GM19023 (cell line): Measurements from ENCODE around the gene DFFB.

Experiments used
- ATAC-seq: cut with Tn5 transposase; IDR thresholded peaks from one replicate; pipeline ENCODE4 v1.9.1; 2021; ENCODE audit warnings: mild to moderate bottlenecking, moderate library complexity; ENCODE audit not compliant: unreplicated experiment

DFFB gene

DNA sequence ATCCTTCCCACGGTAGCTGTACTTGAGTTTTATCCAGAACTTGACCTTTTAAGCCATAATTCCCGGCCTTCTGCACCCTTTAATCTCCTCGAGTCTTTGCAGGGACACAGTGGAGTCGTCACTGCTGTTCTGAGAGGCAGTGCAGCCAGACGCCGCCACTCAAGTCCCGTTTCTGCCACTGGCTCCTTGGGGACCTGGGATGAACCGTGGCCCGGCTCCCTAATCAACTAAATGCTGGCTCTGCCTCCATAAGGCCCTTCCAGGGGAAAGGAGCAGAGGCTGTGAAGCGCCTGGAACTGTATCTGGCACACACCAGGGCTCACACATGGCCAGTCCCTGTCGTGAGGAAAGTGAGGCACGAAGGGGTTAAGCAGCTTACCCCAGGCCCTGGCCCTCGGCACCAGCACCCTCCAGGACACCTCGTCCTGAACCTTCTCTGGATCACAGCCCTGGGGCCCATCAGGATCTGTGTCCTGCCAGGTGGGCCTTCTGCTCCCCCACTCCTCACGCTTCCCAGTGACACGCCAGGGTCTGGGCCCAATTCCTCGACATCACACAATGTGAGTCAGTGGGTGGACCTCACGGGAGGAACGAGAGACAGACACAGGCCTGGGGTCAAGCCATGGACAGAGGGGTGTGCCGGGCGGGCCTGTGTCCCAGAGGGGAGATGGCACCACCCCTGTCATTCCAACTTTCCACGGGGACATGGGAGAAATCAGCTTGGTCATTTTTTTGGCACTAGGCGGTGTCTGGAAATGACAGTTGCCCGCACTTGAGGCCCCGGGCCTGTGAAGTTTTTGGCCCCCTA is 66.3 kb downstream of the DFFB start:
- ATAC-seq = no peak

DNA sequence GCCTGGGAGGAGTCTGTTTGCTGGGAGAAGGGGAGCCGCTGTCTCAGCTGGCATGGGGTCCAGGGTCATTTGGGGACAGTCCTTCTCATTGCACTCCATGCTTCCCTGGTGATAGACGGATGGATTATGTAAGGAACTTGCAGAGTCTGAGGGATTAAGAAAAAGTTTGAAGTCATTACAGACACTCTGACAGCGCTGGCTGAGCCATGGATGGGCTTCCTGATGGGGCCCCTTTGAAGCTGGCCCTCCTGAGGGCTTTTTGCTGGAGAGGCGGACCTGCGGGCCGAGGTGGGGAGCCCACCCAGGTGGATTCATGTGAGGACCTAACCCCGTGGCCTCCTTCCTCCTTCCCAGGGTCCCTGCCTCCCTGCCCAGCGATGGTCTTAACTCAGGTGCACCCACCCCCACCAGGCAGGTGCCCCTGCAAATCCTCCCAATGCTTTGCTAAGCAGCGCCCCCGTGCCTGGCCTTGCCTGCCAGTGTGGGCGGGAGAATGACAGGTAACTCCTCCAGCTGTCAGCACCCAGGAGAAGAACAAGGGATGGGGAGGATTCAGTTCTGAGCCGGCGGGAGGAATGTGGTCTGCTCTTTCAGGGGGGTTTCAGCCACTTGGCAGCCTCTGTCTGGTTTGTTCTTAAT is 67.0 kb downstream of the DFFB start:
- ATAC-seq = no peak

DNA sequence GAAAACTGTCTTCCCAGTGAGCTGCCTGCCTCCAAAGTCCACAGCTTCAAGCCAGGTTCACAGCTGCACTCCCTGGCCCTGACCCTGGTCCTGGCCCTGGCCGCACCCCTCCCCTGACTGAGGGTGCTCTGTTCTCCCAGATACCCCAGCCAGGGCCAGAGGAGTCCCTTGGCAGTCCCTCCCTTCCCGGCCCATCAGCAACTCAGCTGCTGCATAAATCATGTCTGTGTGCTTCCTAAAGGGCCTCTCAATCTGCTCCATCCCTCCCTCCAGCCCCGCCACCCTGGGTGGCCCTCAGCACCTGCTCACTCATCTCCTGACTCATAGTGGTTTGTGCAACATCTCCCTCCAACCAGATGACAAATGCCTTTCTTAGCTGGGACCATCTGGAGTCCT is 67.5 kb downstream of the DFFB start:
- no peak for ATAC-seq

DNA sequence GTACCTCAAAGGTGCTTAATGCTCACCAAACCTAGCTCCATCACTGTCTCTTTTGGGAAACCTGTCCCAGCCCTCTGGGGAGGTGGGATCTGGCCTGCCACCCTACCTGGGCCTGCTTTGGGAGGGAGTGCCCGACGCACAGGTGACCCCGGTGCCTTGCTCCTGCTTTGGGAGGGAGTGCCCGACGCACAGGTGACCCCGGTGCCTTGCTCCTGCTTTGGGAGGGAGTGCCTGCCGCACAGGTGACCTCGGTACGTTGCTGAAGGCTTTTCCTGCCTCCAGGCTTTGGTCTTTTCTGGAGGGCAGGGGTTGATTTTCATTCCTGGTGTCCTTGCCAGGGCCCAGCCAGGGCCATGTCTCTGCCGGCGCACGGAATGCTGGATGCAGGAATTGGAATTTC is 68.0 kb downstream of the DFFB start:
- ATAC-seq = no peak

DNA sequence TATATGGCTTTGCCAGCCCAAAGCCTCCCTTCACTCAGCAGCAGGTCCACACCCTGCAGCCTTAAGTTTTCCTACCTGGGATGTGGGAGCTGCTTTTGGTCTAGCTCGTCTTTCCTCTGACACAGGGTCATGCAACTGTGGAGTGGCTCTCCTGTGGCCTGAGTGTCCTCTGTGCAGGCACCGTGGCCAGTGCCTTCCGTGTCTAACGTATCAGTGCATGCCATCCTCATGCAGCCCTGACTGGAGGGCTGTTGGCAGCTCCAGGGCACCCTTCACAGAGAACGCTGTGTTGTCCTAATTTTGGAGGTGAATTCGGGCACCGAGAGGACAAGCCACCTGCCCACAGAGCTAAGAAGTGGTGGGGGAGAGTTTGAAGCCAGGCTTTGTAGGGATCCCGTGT is 68.5 kb downstream of the DFFB start:
- no peak for ATAC-seq

DNA sequence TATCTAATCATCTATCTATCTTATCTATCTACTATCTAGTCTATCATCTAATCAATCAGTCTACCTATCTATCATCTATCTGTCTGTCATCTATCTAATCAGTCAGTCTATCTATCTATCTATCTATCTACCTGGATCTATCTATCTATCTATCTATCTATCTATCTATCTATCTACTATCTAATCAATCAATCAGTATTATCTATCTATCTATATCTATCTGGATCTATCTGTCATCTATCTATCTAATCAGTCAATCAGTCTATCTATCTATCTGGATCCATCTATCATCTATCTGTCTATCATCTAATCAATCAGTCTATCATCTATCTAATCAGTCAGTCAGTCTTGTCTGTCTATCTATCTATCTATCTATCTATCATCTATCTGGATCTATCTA is 69.7 kb downstream of the DFFB start:
- ATAC-seq = no peak

DNA sequence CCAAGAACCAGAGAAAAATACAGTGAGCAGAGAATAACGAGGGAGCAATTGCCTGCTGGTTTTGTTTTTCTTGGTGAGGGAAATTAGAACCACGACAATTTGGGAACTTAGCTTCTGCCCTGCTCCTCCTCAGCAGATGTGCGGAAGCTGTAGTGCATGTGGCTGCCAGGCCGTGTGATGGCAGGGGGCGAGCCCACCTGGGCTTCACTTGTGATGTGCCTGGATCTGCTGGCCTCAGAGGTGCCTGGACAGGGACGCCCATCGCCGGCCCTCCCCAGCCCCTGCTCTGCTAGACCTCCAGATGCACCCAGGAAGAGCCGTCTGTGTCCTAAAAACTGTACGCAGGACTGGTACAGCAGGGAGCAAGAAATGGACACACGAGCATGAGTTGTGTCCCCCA is 71.3 kb downstream of the DFFB start:
- no peak for ATAC-seq

DNA sequence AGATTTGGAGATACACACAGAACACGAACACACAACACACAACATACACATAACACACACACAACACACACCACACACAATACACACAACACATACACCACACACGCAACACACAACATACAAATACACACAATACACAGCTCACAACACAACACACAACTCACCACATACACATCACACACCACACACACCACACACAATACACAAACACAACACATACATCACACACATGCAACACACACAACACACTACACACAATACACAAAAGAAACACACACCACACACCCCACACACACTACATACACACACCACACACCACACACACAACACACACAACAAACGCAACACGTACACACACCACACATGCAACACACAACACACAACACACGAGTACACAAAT is 71.8 kb downstream of the DFFB start:
- ATAC-seq = no peak

DNA sequence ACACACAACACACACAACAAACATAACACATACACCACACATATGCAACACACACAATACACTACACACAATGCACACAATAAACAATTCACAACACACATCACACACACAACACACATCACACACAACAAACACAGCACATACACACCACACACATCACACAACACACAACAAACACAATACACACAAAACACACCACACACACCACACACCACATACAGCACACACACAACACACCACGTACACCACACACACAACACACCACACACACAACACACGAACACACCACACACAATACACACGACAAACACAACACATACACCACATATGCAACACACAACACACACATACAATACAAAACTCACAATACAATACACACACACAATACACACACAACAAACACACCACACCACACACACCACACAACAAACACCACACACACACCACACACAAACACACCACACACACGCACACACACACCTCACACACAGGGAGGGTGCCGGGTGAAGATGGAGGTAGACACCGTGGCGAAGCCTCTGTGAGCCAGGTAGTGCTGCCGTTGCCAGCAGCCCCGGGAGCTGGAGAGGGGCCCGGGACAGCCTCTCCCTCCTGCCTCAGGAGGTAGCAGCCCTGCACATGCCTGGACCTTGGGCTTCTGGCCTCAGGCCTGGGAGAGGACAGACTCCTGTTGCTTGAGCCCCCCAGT is 73.2 kb downstream of the DFFB start:
- no peak for ATAC-seq

DNA sequence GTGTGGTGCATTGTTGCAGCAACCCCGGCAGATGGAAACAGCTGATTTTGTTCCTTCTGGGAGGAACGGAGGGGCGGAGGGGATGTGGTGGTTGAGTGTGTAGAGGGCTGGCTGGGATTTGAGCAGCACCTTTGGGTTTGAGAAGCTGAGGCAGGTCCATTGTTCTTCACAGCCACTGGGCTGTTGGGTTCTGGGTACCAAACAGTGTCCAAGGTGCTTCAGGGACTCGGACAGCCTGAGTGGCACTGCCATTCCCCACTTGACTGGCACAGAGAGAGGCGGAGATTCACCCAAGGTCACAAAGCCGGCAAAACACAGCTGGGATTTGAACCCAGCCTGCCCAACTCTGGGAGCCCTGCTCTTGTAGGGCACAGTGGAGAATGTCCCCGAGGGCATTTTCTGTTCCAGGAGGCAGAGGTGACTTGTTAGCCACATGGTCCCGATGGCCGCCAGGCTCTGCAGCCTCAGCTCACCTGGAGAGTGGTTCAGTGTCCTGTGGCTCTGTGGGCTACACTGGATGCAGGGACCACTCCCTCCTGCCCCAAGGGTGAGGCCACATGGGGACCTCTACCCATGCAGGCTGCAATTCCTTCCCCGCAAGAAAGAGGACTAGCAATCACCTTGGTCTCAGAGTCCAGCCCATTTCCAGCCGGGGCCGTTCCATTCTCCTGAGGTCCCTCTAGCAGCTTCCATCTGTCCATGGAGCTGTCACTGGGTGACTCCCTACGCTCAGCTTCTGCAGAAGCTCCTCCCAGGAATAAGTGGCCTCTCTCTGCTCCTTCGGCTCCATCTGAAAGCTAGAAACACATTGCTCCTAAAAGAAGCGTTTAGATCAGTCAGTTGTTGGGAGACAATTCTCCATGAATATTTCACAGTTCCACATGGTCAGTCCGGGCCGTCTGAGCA is 74.0 kb downstream of the DFFB start:
- ATAC-seq = no peak

DNA sequence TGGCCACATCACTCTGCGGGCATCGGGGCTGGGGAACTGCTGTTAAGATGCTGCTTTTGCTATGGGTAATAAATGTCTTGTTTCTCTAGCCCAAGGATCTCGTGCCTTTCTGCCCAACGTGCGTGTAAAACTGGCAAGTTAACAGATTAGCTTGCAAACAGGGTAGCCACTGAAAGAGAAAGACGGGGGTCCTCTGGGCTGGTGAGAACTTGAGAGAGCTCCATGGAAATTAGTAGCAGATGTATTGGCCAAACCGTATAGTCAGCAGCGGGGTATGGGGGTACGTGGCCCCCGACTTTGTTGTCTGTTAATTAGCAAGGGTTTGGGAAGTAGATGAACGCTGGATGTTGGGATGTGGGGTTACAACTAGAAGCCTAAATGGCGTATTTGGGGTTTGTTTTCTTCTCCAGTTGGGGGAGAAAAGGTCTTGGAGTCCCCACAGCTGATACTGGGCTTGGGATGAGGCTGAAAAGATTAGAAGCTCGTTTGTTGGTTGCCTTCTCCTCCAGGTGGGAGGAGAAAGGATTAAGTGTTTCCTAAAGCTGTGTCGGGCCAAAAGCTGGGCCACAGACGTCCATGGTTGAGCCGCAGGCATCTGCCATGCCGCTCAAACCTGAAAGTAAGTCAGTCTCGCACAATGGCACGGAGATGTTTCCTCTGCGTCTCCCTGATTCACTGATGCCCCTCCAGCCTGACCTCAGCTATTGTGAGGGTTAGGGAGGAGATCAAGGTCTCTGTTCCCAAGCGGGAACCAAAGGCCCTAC is 75.1 kb downstream of the DFFB start:
- ATAC-seq = no peak
